H1 (cell line): ENCODE results near the gene HMCN1. TPM values are rescaled to one million over a fixed set of nuclear protein-coding genes. Genes with fewer than 3 reads are reported as not detected.

ENCODE experiments used
- CTCF ChIA-PET: fragments of 300-600 bp; sonication (Branson Sonifier 250); formaldehyde crosslinking; loops from one replicate; lab custom pipeline; 2021; ENCODE audit not compliant: partially characterized antibody; lab: Charles Lee
- POLR2A ChIA-PET: fragments of 300-600 bp; sonication (Branson Sonifier 250); formaldehyde crosslinking; loops from one replicate; lab custom pipeline; 2021; ENCODE audit warnings: inconsistent platforms; ENCODE audit not compliant: partially characterized antibody; lab: Charles Lee
- DNase-seq, 2 experiments: peaks; one replicate each; pipeline versions ENCODE4 v3.0.0 to v3.0.0-alpha.2; 2010 to 2022; ENCODE audit warnings: low spot score in 2 of 2, low read depth in 1 of 2, mixed read lengths in 1 of 2
- FAIRE-seq: peaks from 2 replicates; lab custom pipeline; 2011; peaks lifted over from hg19 to GRCh38; lab: Jason Lieb, UNC
- H2AFZ ChIP-seq: 2 replicates; pipeline ENCODE4 v1.8.1; 2012; ENCODE audit warnings: low read length, inconsistent platforms
- H2AK5ac ChIP-seq: 2 replicates; pipeline ENCODE4 v1.6.1; 2013; ENCODE audit warnings: low read depth, low read length
- H2BK120ac ChIP-seq: replicated peaks from 2 replicates; pipeline ENCODE3; 2013; ENCODE audit warnings: low read depth, low read length, inconsistent platforms
- H2BK12ac ChIP-seq: 2 replicates; pipeline ENCODE4 v1.6.1; 2013; ENCODE audit warnings: low read depth, low read length
- H2BK15ac ChIP-seq: 2 replicates; pipeline ENCODE4 v1.6.1; 2013; ENCODE audit warnings: low read length
- H2BK20ac ChIP-seq: 2 replicates; pipeline ENCODE4 v1.6.1; 2013; ENCODE audit warnings: low read length
- H2BK5ac ChIP-seq: 2 replicates; pipeline ENCODE4 v1.6.1; 2013; ENCODE audit warnings: low read depth, low read length
- H3K14ac ChIP-seq: 2 replicates; pipeline ENCODE4 v1.6.1; 2013; ENCODE audit warnings: inconsistent platforms; ENCODE audit not compliant: insufficient read length
- H3K18ac ChIP-seq: 2 replicates; pipeline ENCODE4 v1.6.1; 2013; ENCODE audit warnings: low read length; ENCODE audit errors: extremely low read depth
- H3K23ac ChIP-seq: 2 replicates; pipeline ENCODE4 v1.6.1; 2013; ENCODE audit warnings: inconsistent platforms; ENCODE audit not compliant: insufficient read length
- H3K23me2 ChIP-seq: 2 replicates; pipeline ENCODE4 v1.6.1; 2013; ENCODE audit warnings: low read depth, low read length
- H3K27ac ChIP-seq: 2 replicates; pipeline ENCODE4 v1.6.1; 2011; ENCODE audit warnings: low read depth, low read length, inconsistent platforms
- H3K27me3 ChIP-seq, 4 experiments: replicated peaks in 1 of 4; 1 replicate in 1 of 4; 2 replicates in 3 of 4; pipeline versions ENCODE4 v1.6.1 to v1.8.1; 2011 to 2013; ENCODE audit warnings: low read length in 3 of 4, mild to moderate bottlenecking in 3 of 4, inconsistent platforms in 2 of 4, mixed read lengths in 2 of 4, moderate library complexity in 1 of 4; ENCODE audit not compliant: control insufficient read depth in 3 of 4, insufficient read depth in 3 of 4; ENCODE audit errors: extremely low read depth in 1 of 4
- H3K36me3 ChIP-seq, 4 experiments: 2 replicates each; pipeline versions ENCODE4 v1.6.1 to v1.8.1; 2011 to 2013; ENCODE audit warnings: mild to moderate bottlenecking in 4 of 4, low read length in 3 of 4, moderate library complexity in 2 of 4, control low read depth in 1 of 4, inconsistent platforms in 1 of 4; ENCODE audit not compliant: insufficient read depth in 4 of 4, control insufficient read depth in 2 of 4
- H3K4ac ChIP-seq: replicated peaks from 2 replicates; pipeline ENCODE3; 2013; ENCODE audit warnings: low read length, low read depth, mixed read lengths, inconsistent platforms; ENCODE audit not compliant: insufficient read length
- H3K4me1 ChIP-seq, 4 experiments: replicated peaks in 1 of 4; 1 replicate in 1 of 4; 2 replicates in 3 of 4; pipeline versions ENCODE4 v1.6.1 to v1.8.1; 2011 to 2013; ENCODE audit warnings: low read length in 3 of 4, inconsistent platforms in 2 of 4, mixed read lengths in 1 of 4; ENCODE audit not compliant: insufficient read depth in 4 of 4, control insufficient read depth in 3 of 4
- H3K4me2 ChIP-seq, 2 experiments: 2 replicates each; pipeline versions ENCODE4 v1.6.1 to v1.8.1; 2011 to 2013; ENCODE audit warnings: low read depth in 2 of 2, low read length in 2 of 2, control low read depth in 1 of 2, inconsistent platforms in 1 of 2, mild to moderate bottlenecking in 1 of 2; ENCODE audit not compliant: insufficient read depth in 1 of 2
- H3K4me3 ChIP-seq, 4 experiments: fragments of 200-600, 300-600 bp in 1 of 4; sonication (generic), shearing (Covaris generic), sonication (Bioruptor Twin) in 1 of 4; 2 replicates each; pipeline versions ENCODE4 v1.5.1 to v1.8.1; 2011 to 2016; ENCODE audit warnings: low read length in 4 of 4, low read depth in 3 of 4, control low read depth in 2 of 4, inconsistent platforms in 2 of 4, mild to moderate bottlenecking in 2 of 4, mixed read lengths in 1 of 4, moderate library complexity in 1 of 4; ENCODE audit not compliant: insufficient read depth in 2 of 4; ENCODE audit errors: extremely low read depth in 1 of 4
- H3K56ac ChIP-seq: replicated peaks from 2 replicates; pipeline ENCODE3; 2013; ENCODE audit warnings: low read depth, mild to moderate bottlenecking, mixed read lengths, low read length, inconsistent platforms; ENCODE audit not compliant: insufficient read length
- H3K79me1 ChIP-seq: 2 replicates; pipeline ENCODE4 v1.6.1; 2013; ENCODE audit warnings: low read depth, low read length, control low read depth
- H3K79me2 ChIP-seq, 2 experiments: 2 replicates each; pipeline versions ENCODE4 v1.6.1 to v1.8.1; 2012 to 2013; ENCODE audit warnings: low read length in 2 of 2, mild to moderate bottlenecking in 2 of 2, inconsistent platforms in 1 of 2; ENCODE audit not compliant: insufficient read depth in 2 of 2, control insufficient read depth in 1 of 2
- H3K9ac ChIP-seq, 4 experiments: replicated peaks in 1 of 4; 1 replicate in 1 of 4; 2 replicates in 3 of 4; pipeline versions ENCODE4 v1.6.1 to v1.8.1; 2011 to 2013; ENCODE audit warnings: low read depth in 3 of 4, low read length in 3 of 4, control low read depth in 2 of 4, mild to moderate bottlenecking in 2 of 4, moderate library complexity in 2 of 4, inconsistent platforms in 1 of 4; ENCODE audit errors: extremely low read depth in 1 of 4
- H3K9me3 ChIP-seq, 2 experiments: 2 replicates each; pipeline versions ENCODE4 v1.6.1 to v1.8.1; 2012 to 2013; ENCODE audit warnings: mild to moderate bottlenecking in 2 of 2, moderate library complexity in 2 of 2, control low read depth in 1 of 2, inconsistent platforms in 1 of 2, low read depth in 1 of 2, low read length in 1 of 2, mixed read lengths in 1 of 2; ENCODE audit not compliant: insufficient read depth in 2 of 2
- H4K20me1 ChIP-seq, 2 experiments: replicated peaks in 1 of 2; 2 replicates each; pipeline versions ENCODE3 to v1.8.1; 2011 to 2013; ENCODE audit warnings: inconsistent platforms in 2 of 2, low read length in 2 of 2, mild to moderate bottlenecking in 1 of 2; ENCODE audit not compliant: insufficient read depth in 2 of 2, control insufficient read depth in 1 of 2
- H4K5ac ChIP-seq: 2 replicates; pipeline ENCODE4 v1.6.1; 2013; ENCODE audit warnings: low read length, low read depth, mixed read lengths, inconsistent platforms; ENCODE audit not compliant: insufficient read length
- H4K8ac ChIP-seq: 2 replicates; pipeline ENCODE4 v1.8.0; 2013; ENCODE audit warnings: mild to moderate bottlenecking, moderate library complexity, low read length, inconsistent platforms; ENCODE audit not compliant: insufficient read depth; ENCODE audit errors: extremely low read depth
- H4K91ac ChIP-seq: replicated peaks from 2 replicates; pipeline ENCODE3; 2013; ENCODE audit warnings: low read length, mixed read lengths, inconsistent platforms; ENCODE audit not compliant: insufficient read length
- BRCA1 ChIP-seq: IDR thresholded peaks from 2 replicates; pipeline ENCODE4 v1.6.1; 2012; ENCODE audit warnings: low read depth, low read length, improper control_type of control experiment
- CBX8 ChIP-seq: fragments of 300-800, 300-1000 bp; sonication (generic); IDR thresholded peaks from 2 replicates; pipeline ENCODE4 v1.7.1; 2016; ENCODE audit warnings: low read depth, low read length, borderline replicate concordance
- CHD1 ChIP-seq: IDR thresholded peaks from 2 replicates; pipeline ENCODE4 v1.6.1; 2012; ENCODE audit warnings: low read depth, low read length, improper control_type of control experiment
- CREB1 ChIP-seq: IDR thresholded peaks from 2 replicates; pipeline ENCODE4 v1.6.1; 2012; ENCODE audit warnings: inconsistent platforms
- FOSL1 ChIP-seq: IDR thresholded peaks from 2 replicates; pipeline ENCODE4 v1.6.1; 2011; ENCODE audit warnings: mild to moderate bottlenecking, low read depth, low read length, moderate library complexity; ENCODE audit not compliant: insufficient read depth
- JUN ChIP-seq: IDR thresholded peaks from 2 replicates; pipeline ENCODE4 v1.6.1; 2011; ENCODE audit warnings: low read depth, mild to moderate bottlenecking, improper control_type of control experiment, low read length
- NANOG ChIP-seq: IDR thresholded peaks from 2 replicates; pipeline ENCODE4 v1.6.1; 2011; ENCODE audit warnings: low read length, low read depth, mild to moderate bottlenecking, inconsistent platforms; ENCODE audit not compliant: insufficient read depth, poor library complexity, severe bottlenecking
- RFX5 ChIP-seq: IDR thresholded peaks from 2 replicates; pipeline ENCODE4 v1.6.1; 2011; ENCODE audit warnings: low read depth, low read length, improper control_type of control experiment, borderline replicate concordance
- RNF2 ChIP-seq: fragments of 200-900, 300-1000 bp; sonication (generic); IDR thresholded peaks from 2 replicates; pipeline ENCODE4 v1.7.1; 2016; ENCODE audit warnings: borderline replicate concordance, low read depth, mild to moderate bottlenecking, antibody characterized with exemption, low read length; ENCODE audit not compliant: poor library complexity, severe bottlenecking; ENCODE audit errors: missing control alignments
- TCF12 ChIP-seq: IDR thresholded peaks from 2 replicates; pipeline ENCODE4 v1.6.1; 2011; ENCODE audit warnings: low read depth, mild to moderate bottlenecking, low read length
- WGBS, 2 experiments: shearing (Covaris generic) in 1 of 2; methylation state at CpG; one replicate each; pipeline versions ENCODE4 v1.1.6 to v1.1.7; 2013 to 2015; ENCODE audit warnings: low lambda C conversion rate in 2 of 2, mixed read lengths in 2 of 2, inconsistent platforms in 1 of 2, low coverage in 1 of 2, missing lambda C conversion rate in 1 of 2; ENCODE audit not compliant: insufficient replicate concordance in 2 of 2, insufficient coverage in 1 of 2, insufficient read length in 1 of 2; ENCODE audit errors: extremely low coverage in 1 of 2, missing lambda C conversion rate in 1 of 2; 5-methylcytosine and 5-hydroxymethylcytosine counted together
- polyA plus RNA-seq, 7 experiments: library from polyadenylated mRNA; depleted of rRNA in 3 of 7; stranded (reverse) in 5 of 7; unstranded in 2 of 7; fragments of >200 nt in 5 of 7; fragments of 200-250 nt in 2 of 7; gene quantifications; 1 replicate in 5 of 7; 2 replicates in 1 of 7; 4 replicates in 1 of 7; pipeline versions ENCODE4 v1.2.1 to v1.2.3, GENCODE V29; 2011 to 2013; ENCODE audit warnings: missing spikeins in 2 of 7, mixed read lengths in 2 of 7
- total RNA-seq: library from RNA; stranded (reverse); fragmentation: NEBNext Ultra II Directional; extraction: Animal tissue kit (Norgen Biotek cat#: 25700); gene quantifications from 2 replicates; pipeline ENCODE4 v1.2.1, GENCODE V29; 2021
- TF ChIP-seq, protein P1 (sequence below): IDR thresholded peaks from 2 replicates; pipeline ENCODE4 v1.6.1; 2012; ENCODE audit warnings: inconsistent platforms
- TF ChIP-seq, protein P2 (sequence below): IDR thresholded peaks from 2 replicates; pipeline ENCODE4 v1.6.1; 2012; ENCODE audit warnings: inconsistent platforms
- TF ChIP-seq, protein P3 (sequence below): IDR thresholded peaks from 2 replicates; pipeline ENCODE4 v1.6.1; 2011; ENCODE audit warnings: low read depth, mild to moderate bottlenecking, low read length; ENCODE audit not compliant: insufficient read depth

The HMCN1 gene
- total and polyA plus RNA-seq, 2 of the 8 experiments (the other 6 are each of a cell fraction or from before 2014, with no cell fraction given), result 13.8 to 14.6 TPM

DNA sequence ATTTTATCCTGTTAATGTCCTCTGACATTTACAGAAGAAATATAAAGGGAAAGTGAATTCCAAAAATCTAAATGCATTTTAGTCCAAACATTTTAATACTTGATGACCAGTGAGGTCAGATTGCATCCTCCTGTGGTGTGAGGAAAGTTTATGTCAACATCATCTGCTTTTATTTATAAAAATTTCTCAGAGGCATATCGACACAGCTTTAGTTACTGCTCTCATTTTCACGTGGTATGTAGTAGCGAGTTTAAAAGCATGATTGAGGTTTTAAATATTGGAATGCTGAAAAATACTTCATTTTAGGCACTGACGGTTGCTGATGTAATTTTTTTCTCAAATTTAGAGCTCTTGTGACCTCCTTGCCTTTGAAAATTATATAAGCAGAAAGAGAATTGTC lies 234.8 kb downstream of the HMCN1 start:
- H2AFZ ChIP-seq, result no peak overlapping the region
- no peak for FAIRE-seq
- no peak overlapping the region for H3K4ac ChIP-seq
- H3K4me1 ChIP-seq, result peaks cover 0 to 3% (median 0%) of the 10 kb centered on the region in 4 experiments; a peak in 1 of 7 replicates
- H2BK15ac ChIP-seq, result no peak overlapping the region
- CTCF ChIA-PET, result interaction anchor here (1.1 to 1.2 kb wide), 2 partner anchors 25 to 49 kb away, joined by 3 read pairs; no protein-coding TSS in a partner anchor
- H2BK20ac ChIP-seq, result no peak overlapping the region
- H3K56ac ChIP-seq, result no peak overlapping the region
- no peak overlapping the region for H3K23ac ChIP-seq
- H4K20me1 ChIP-seq, result no peaks in the 10 kb centered on the region
- no peak for DNase-seq
- no peak overlapping the region for H3K14ac ChIP-seq
- 93% methylated on average over 4 of the region's 4 CpGs; no CpG with 5 or more reads in 1 of the 2 experiments for WGBS, 2 experiments
- H3K36me3 ChIP-seq, result no peaks in the 10 kb centered on the region
- H4K8ac ChIP-seq, result no peak overlapping the region
- H3K23me2 ChIP-seq, result no peaks in the 10 kb centered on the region
- H4K5ac ChIP-seq, result no peak overlapping the region
- no peak overlapping the region for H2BK5ac ChIP-seq
- H3K79me1 ChIP-seq, result no peaks in the 10 kb centered on the region
- no peak overlapping the region for H2BK12ac ChIP-seq
- H2AK5ac ChIP-seq, result no peak overlapping the region
- no peaks in the 10 kb centered on the region for H3K9me3 ChIP-seq
- no peak overlapping the region for H3K4me2 ChIP-seq
- no peak overlapping the region for H3K27ac ChIP-seq
- no peaks in the 10 kb centered on the region for H3K27me3 ChIP-seq
- no peaks in the 10 kb centered on the region for H3K79me2 ChIP-seq
- POLR2A ChIA-PET, result no interaction called here
- H3K4me3 ChIP-seq, result no peak overlapping the region
- H4K91ac ChIP-seq, result no peak overlapping the region
- H2BK120ac ChIP-seq, result no peak overlapping the region
- H3K18ac ChIP-seq, result no peak overlapping the region
- H3K9ac ChIP-seq, result no peak overlapping the region
- TF ChIP-seq CBX8, result no peak
- no peak for TF ChIP-seq RNF2
- TF ChIP-seq RFX5, result no peak
- TF ChIP-seq, protein P1, sequence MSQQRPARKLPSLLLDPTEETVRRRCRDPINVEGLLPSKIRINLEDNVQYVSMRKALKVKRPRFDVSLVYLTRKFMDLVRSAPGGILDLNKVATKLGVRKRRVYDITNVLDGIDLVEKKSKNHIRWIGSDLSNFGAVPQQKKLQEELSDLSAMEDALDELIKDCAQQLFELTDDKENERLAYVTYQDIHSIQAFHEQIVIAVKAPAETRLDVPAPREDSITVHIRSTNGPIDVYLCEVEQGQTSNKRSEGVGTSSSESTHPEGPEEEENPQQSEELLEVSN, result no peak
- no peak for TF ChIP-seq FOSL1
- TF ChIP-seq, protein P2, sequence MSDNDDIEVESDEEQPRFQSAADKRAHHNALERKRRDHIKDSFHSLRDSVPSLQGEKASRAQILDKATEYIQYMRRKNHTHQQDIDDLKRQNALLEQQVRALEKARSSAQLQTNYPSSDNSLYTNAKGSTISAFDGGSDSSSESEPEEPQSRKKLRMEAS, result no peak
- TF ChIP-seq NANOG, result no peak
- no peak for TF ChIP-seq JUN
- no peak for TF ChIP-seq TCF12
- no peak for TF ChIP-seq CHD1
- no peak for TF ChIP-seq BRCA1
- TF ChIP-seq CREB1, result no peak
- TF ChIP-seq, protein P3, sequence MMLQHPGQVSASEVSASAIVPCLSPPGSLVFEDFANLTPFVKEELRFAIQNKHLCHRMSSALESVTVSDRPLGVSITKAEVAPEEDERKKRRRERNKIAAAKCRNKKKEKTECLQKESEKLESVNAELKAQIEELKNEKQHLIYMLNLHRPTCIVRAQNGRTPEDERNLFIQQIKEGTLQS, result no peak
